Activated B cell treated with CpG ODN at 0.5 μM for 24 hours (primary cell): ENCODE data around the gene PRR35. TPM values are rescaled to one million over a fixed set of nuclear protein-coding genes. Genes with fewer than 3 reads are reported as not detected.

ENCODE experiments used
- ATAC-seq: fragments of 200-7000 bp; cut with Tn5 transposase; one replicate; pipeline ENCODE4 v1.10.0; 2021; ENCODE audit warnings: low read depth, mild to moderate bottlenecking, moderate library complexity
- CTCF ChIA-PET: fragments of 350-600 bp; sonication (Branson Sonifier 250); formaldehyde crosslinking; loops from one replicate; lab custom pipeline; 2021; ENCODE audit warnings: antibody characterized with exemption; lab: Charles Lee
- POLR2A ChIA-PET: fragments of 350-600 bp; sonication (Branson Sonifier 250); formaldehyde crosslinking; loops from one replicate; lab custom pipeline; 2021; ENCODE audit warnings: antibody characterized with exemption; lab: Charles Lee
- DNase-seq: peaks from one replicate; pipeline ENCODE4 v3.0.0; 2022
- H3K27ac Mint-ChIP-seq: one replicate; pipeline ENCODE4 v1.8.0; 2020; ENCODE audit warnings: mixed read lengths
- H3K27me3 Mint-ChIP-seq: one replicate; pipeline ENCODE4 v1.8.0; 2021; ENCODE audit warnings: mixed read lengths
- H3K36me3 Mint-ChIP-seq: one replicate; pipeline ENCODE4 v1.8.0; 2021; ENCODE audit warnings: low read depth, mixed read lengths
- H3K4me1 Mint-ChIP-seq: one replicate; pipeline ENCODE4 v1.8.0; 2021; ENCODE audit warnings: mixed read lengths
- H3K4me3 Mint-ChIP-seq: one replicate; pipeline ENCODE4 v1.8.0; 2020; ENCODE audit warnings: mild to moderate bottlenecking, mixed read lengths
- H3K9me3 Mint-ChIP-seq: one replicate; pipeline ENCODE4 v1.8.0; 2020; ENCODE audit warnings: mixed read lengths
- intact Hi-C: fragments of 100-400 bp; cut with micrococcal nuclease; formaldehyde crosslinking; loops from one replicate; pipeline ENCODE4 v1.15.1; 2024
- total RNA-seq: library from RNA; stranded (reverse); gene quantifications from 2 replicates; pipeline ENCODE4 v1.2.3, GENCODE V29; 2022
- TF ChIP-seq, protein P1 (sequence below): fragments of 200-600 bp; IDR thresholded peaks from one replicate; pipeline ENCODE4 v1.8.0; 2022; ENCODE audit warnings: antibody characterized with exemption, mild to moderate bottlenecking

PRR35 gene
- total RNA-seq, 1 donor from 2014 or later = not detected

- TF ChIP-seq, protein P1, sequence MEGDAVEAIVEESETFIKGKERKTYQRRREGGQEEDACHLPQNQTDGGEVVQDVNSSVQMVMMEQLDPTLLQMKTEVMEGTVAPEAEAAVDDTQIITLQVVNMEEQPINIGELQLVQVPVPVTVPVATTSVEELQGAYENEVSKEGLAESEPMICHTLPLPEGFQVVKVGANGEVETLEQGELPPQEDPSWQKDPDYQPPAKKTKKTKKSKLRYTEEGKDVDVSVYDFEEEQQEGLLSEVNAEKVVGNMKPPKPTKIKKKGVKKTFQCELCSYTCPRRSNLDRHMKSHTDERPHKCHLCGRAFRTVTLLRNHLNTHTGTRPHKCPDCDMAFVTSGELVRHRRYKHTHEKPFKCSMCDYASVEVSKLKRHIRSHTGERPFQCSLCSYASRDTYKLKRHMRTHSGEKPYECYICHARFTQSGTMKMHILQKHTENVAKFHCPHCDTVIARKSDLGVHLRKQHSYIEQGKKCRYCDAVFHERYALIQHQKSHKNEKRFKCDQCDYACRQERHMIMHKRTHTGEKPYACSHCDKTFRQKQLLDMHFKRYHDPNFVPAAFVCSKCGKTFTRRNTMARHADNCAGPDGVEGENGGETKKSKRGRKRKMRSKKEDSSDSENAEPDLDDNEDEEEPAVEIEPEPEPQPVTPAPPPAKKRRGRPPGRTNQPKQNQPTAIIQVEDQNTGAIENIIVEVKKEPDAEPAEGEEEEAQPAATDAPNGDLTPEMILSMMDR = no peak
- intact Hi-C loops = no loop called here
- H3K36me3 Mint-ChIP-seq = peaks cover 3% of the 10 kb centered on the region
- H3K4me1 Mint-ChIP-seq = peaks cover 2% of the 10 kb centered on the region
- DNase-seq (no peak), ATAC-seq (no peak)
- CTCF ChIA-PET = no interaction called here
- no peak overlapping the region for H3K4me3 Mint-ChIP-seq
- no peaks in the 10 kb centered on the region for H3K9me3 Mint-ChIP-seq
- H3K27me3 Mint-ChIP-seq = peaks cover 4% of the 10 kb centered on the region
- H3K27ac Mint-ChIP-seq = no peak overlapping the region
- POLR2A ChIA-PET = no interaction called here
These were observed 3.6 kb upstream of the PRR35 start for GRCh38 chr16:556474-557173.

GRCh38 chr16:557463-558297 lies 2.5 kb upstream of the PRR35 start:
- ATAC-seq = no peak
- POLR2A ChIA-PET = interaction anchor here (0.5 kb wide), 1 partner anchor 324 kb away, joined by 5 read pairs; no protein-coding TSS in a partner anchor
- Mint-ChIP-seq H3K27ac (no peak overlapping the region), H3K36me3 (peaks cover 3% of the 10 kb centered on the region), H3K4me1 (peaks cover 2% of the 10 kb centered on the region), H3K27me3 (peaks cover 9% of the 10 kb centered on the region), H3K9me3 (no peaks in the 10 kb centered on the region), H3K4me3 (no peak overlapping the region)
- intact Hi-C loops = no loop called here
- CTCF ChIA-PET = no interaction called here
- no peak for DNase-seq
- TF ChIP-seq, protein P1 = no peak

DNA sequence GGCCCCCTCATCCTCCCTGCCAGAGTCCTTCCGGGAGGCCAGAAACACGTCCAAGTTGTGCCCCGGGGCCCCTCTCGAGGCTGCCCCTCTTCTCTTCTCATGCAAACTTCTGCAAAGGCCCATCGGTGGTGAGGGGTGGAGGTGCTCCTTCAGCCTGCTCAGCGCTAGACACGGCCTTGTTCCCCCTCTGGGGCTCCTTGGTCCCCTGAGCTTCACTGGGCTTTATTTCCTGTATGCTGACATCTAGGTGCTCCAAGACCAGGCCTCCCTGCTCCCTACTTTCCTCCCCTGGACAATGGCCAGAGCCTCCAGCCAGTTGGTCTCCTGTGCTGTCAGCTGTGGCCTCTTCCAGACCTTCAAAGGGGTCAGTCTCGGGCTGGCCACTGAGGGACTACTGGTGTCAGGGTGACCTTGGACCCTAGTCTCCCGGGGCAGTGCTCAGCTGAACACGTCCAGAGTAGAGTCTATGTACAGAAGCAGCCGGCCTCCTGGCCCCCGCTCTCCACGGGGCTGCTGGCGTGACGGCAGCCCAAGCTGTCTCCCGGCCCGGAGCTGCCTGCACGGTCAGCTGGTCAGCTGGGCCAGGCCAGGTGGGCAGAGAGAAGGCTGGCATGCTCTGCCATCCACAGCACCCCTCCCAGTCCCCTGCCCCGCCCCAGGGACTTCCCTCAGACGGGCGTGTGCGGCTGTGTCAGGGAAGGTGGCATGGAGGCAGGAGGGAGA lies 1.7 kb upstream of the PRR35 start:
- CTCF ChIA-PET = no interaction called here
- POLR2A ChIA-PET = no interaction called here
- Mint-ChIP-seq H3K36me3 (peaks cover 3% of the 10 kb centered on the region), H3K27me3 (peaks cover 10% of the 10 kb centered on the region), H3K27ac (no peak overlapping the region), H3K4me3 (no peak overlapping the region), H3K4me1 (peaks cover 2% of the 10 kb centered on the region), H3K9me3 (no peaks in the 10 kb centered on the region)
- DNase-seq (no peak), ATAC-seq (no peak)
- TF ChIP-seq, protein P1 = no peak
- intact Hi-C loops = no loop called here

- DNase-seq (no peak), ATAC-seq (no peak)
- TF ChIP-seq, protein P1 = no peak
- no peak overlapping the region for H3K27ac Mint-ChIP-seq
- ChIA-PET CTCF (no interaction called here), POLR2A (no interaction called here)
- H3K36me3 Mint-ChIP-seq = peaks cover 3% of the 10 kb centered on the region
- peaks cover 2% of the 10 kb centered on the region for H3K4me1 Mint-ChIP-seq
- intact Hi-C loops = no loop called here
- peaks cover 10% of the 10 kb centered on the region for H3K27me3 Mint-ChIP-seq
- H3K9me3 Mint-ChIP-seq = no peaks in the 10 kb centered on the region
- H3K4me3 Mint-ChIP-seq = no peak overlapping the region
These were observed 1.2 kb upstream of the PRR35 start for GRCh38 chr16:559021-559380.
